Stomach (tissue), 9 donors: ENCODE results near the gene SHLD1. TPM values are rescaled to one million over a fixed set of nuclear protein-coding genes. Genes with fewer than 3 reads are reported as not detected.
A peak's percentile ranks its signal among the peaks of the same experiment; 100 is the strongest.

Source experiments
- DNase-seq, 2 donors: peaks; one replicate each; pipeline versions ENCODE4 v3.0.0 to v3.0.0-alpha.2; 2013 to 2019
- H3K27ac ChIP-seq, 5 donors: fragments of 200-600 bp in 4 of 5; sonication (generic) in 4 of 5; one replicate each; pipeline ENCODE4 v1.5.1; 2013 to 2019; ENCODE audit warnings: mild to moderate bottlenecking in 1 of 5, moderate library complexity in 1 of 5
- H3K27me3 ChIP-seq, 3 donors: fragments of 200-600 bp; sonication (generic); one replicate each; pipeline ENCODE4 v1.5.1; 2017 to 2019; ENCODE audit warnings: mixed run types in 1 of 3
- H3K36me3 ChIP-seq, 4 donors: fragments of 200-600 bp; sonication (generic); 1 replicate in 3 of 4; 2 replicates in 1 of 4; pipeline ENCODE4 v1.5.1; 2016 to 2019
- H3K4me1 ChIP-seq, 4 donors: fragments of 200-600 bp; sonication (generic); one replicate each; pipeline ENCODE4 v1.5.1; 2016 to 2019
- H3K4me3 ChIP-seq, 4 donors: fragments of 200-600 bp; sonication (generic) in 3 of 4; one replicate each; pipeline ENCODE4 v1.5.1; 2016 to 2019; ENCODE audit warnings: mild to moderate bottlenecking in 1 of 4
- H3K9me3 ChIP-seq, 4 donors: fragments of 200-600 bp; sonication (generic); one replicate each; pipeline ENCODE4 v1.5.1; 2016 to 2019
- EP300 ChIP-seq: sonication (generic); formaldehyde crosslinking; IDR thresholded peaks from one replicate; pipeline ENCODE4 v1.6.1; 2017; ENCODE audit warnings: antibody characterized with exemption
- POLR2A ChIP-seq, 4 donors: fragments of 450-650 bp; IDR thresholded peaks; one replicate each; pipeline ENCODE4 v1.6.1; 2016; ENCODE audit warnings: antibody characterized with exemption in 4 of 4, control low read depth in 2 of 4, mild to moderate bottlenecking in 1 of 4, moderate library complexity in 1 of 4
- POLR2AphosphoS5 ChIP-seq, 3 donors: sonication (generic); formaldehyde crosslinking; IDR thresholded peaks; one replicate each; pipeline ENCODE4 v1.6.1; 2016; ENCODE audit warnings: antibody characterized with exemption in 3 of 3
- WGBS, 5 donors: extraction: QIAGEN DNeasy Blood & Tissue Kit in 3 of 5; methylation state at CpG; one replicate each; pipeline versions ENCODE4 v1.1.5 to v1.1.7; 2013 to 2018; 5-methylcytosine and 5-hydroxymethylcytosine counted together
- intact Hi-C: fragments of 100-400 bp; cut with DNase I; formaldehyde crosslinking; loops from one replicate; pipeline ENCODE4 v1.15.1; 2023; ENCODE audit warnings: low total_unique reads
- polyA plus RNA-seq, 3 donors: library from polyadenylated mRNA; stranded (reverse); fragments of 200-250 nt; gene quantifications; one replicate each; pipeline ENCODE4 v1.2.3, GENCODE V29; 2013
- total RNA-seq, 5 donors: library from RNA; depleted of rRNA; stranded (reverse); fragments of >200 nt; gene quantifications; one replicate each; pipeline versions ENCODE4 v1.1.0 to v1.2.3, GENCODE V29; 2014 to 2016
- TF ChIP-seq, protein P1 (sequence below), 7 experiments: fragments of 450-650 bp in 4 of 7; fragments of 200-600 bp in 3 of 7; sonication (generic) in 3 of 7; IDR thresholded peaks; one replicate each; pipeline ENCODE4 v1.5.1; 2016 to 2019; ENCODE audit warnings: antibody characterized with exemption in 7 of 7, control low read depth in 2 of 7, mild to moderate bottlenecking in 1 of 7
- donor health status: healthy with polysubstance abuse.
- donor health status: Bipolar disorder and iron deficiency.
- donor health status: healthy.

The SHLD1 gene
- total and polyA plus RNA-seq, 8 donors = 1.3 to 10.5 (median 3.5) TPM; not detected in 1

DNA sequence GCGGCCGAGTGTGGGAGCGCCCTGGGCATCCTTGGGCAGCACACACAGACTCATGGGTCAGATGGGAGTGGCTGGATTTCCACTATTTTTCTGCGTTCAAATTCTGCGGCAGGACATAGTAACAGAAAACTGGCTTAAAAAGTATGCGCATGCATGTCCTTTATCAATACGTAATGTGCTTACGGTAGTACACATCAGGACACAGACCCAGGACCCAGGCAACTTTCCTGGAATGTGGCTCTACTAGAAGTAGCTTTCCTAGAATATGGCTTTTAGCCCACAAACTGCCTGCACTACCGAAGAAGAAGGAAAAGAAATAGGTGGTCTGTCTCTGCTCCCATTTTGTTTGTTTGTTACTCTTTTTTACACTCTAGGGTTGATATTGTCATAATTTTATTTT is 43.4 kb upstream of the SHLD1 start:
- no peak for TF ChIP-seq EP300
- TF ChIP-seq POLR2AphosphoS5 (IDR thresholded peaks at IDR 0.05) = no peak
- TF ChIP-seq, protein P1, sequence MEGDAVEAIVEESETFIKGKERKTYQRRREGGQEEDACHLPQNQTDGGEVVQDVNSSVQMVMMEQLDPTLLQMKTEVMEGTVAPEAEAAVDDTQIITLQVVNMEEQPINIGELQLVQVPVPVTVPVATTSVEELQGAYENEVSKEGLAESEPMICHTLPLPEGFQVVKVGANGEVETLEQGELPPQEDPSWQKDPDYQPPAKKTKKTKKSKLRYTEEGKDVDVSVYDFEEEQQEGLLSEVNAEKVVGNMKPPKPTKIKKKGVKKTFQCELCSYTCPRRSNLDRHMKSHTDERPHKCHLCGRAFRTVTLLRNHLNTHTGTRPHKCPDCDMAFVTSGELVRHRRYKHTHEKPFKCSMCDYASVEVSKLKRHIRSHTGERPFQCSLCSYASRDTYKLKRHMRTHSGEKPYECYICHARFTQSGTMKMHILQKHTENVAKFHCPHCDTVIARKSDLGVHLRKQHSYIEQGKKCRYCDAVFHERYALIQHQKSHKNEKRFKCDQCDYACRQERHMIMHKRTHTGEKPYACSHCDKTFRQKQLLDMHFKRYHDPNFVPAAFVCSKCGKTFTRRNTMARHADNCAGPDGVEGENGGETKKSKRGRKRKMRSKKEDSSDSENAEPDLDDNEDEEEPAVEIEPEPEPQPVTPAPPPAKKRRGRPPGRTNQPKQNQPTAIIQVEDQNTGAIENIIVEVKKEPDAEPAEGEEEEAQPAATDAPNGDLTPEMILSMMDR (IDR thresholded peaks at IDR 0.05) = no peak
- TF ChIP-seq POLR2A (IDR thresholded peaks at IDR 0.05) = no peak
- Histone ChIP-seq H3K27ac (no peak overlapping the region), H3K4me1 (peaks cover 0 to 9% (median 0%) of the 10 kb centered on the region in 4 donors), H3K27me3 (no peaks in the 10 kb centered on the region), H3K9me3 (no peaks in the 10 kb centered on the region), H3K36me3 (no peaks in the 10 kb centered on the region), H3K4me3 (no peak overlapping the region)
- WGBS, 5 donors = 87 to 91% (median 90%) methylated on average over 9 of the region's 9 CpGs
- no peak for DNase-seq
- intact Hi-C loops = no loop called here

DNA sequence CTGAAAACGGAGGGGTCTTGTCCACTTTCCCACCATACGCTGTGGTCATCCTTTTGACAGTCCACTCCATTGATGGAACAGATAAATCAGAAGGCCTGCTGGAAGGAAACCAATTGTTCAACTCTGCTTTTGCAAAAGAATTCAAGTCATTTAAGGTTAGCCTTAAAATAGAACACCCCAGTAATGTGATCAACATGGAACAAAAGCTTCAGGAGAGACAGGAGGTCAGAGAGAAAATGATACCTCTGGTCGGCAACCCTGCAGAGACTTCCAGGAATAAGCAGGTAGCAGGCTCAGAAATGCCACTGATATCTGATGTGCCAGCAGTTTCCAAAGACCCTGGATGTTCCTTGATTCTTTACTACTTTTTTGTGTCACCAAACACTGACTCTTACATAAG is 39.6 kb upstream of the SHLD1 start:
- Histone ChIP-seq H3K27ac (no peak overlapping the region), H3K4me3 (no peak overlapping the region), H3K4me1 (peaks cover 0 to 7% (median 0%) of the 10 kb centered on the region in 4 donors), H3K36me3 (no peaks in the 10 kb centered on the region), H3K9me3 (peaks cover 0 to 7% (median 3%) of the 10 kb centered on the region in 4 donors), H3K27me3 (no peaks in the 10 kb centered on the region)
- 58 to 73% (median 65%) methylated on average over 3 of the region's 3 CpGs for WGBS, 5 donors
- TF ChIP-seq, protein P1 (IDR thresholded peaks at IDR 0.05) = no peak
- TF ChIP-seq EP300 (no peak), POLR2AphosphoS5 (IDR thresholded peaks at IDR 0.05) (no peak), POLR2A (IDR thresholded peaks at IDR 0.05) (no peak)
- intact Hi-C loops = no loop called here
- DNase-seq = no peak

DNA sequence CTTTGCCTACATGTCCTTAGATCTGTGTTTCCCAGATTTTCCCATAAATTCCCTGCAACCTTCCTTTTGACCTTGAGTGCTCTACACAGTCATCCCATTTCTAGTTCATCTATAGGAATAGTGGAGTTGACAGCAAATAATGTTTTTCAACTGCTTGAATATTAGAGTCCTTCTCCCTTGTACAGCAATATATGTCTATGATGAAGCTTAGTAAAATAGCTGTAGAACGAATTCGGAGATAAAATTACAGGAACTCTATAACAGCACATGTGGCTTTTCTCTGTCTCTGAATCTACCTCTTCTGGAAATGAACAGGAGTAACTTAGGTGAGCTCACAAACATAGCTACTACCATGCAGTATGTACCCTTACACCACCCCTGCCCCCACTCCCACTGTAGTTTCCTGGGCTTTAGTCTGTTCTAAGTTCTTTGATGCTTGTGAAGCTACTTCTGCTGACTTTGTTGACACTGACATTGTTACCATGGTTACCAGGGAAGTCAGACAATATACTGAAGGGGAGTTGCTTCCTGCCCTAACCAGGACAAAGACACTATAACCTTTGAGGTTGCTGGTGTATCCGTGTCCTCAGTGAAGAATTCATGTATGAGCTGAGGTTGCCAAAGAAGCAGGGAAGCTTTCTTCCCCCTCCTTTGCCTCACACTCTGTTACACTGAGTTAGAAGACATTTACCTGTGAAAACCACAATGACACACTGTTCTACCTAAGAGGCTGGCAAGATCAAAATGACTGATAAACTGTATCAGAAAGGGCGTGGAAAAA is 35.8 kb upstream of the SHLD1 start:
- H3K27ac ChIP-seq = no peak overlapping the region
- TF ChIP-seq, protein P1 (IDR thresholded peaks at IDR 0.05) = no peak
- TF ChIP-seq POLR2A (IDR thresholded peaks at IDR 0.05) (no peak), POLR2AphosphoS5 (IDR thresholded peaks at IDR 0.05) (peak in 1 of 3 donors; percentile 4), EP300 (no peak)
- peak in 1 of 2 donors; percentile 86 for DNase-seq
- H3K27me3 ChIP-seq = no peaks in the 10 kb centered on the region
- no peaks in the 10 kb centered on the region for H3K36me3 ChIP-seq
- H3K9me3 ChIP-seq = peaks cover 0 to 11% (median 7%) of the 10 kb centered on the region in 4 donors
- H3K4me1 ChIP-seq = peaks cover 0 to 7% (median 0%) of the 10 kb centered on the region in 4 donors
- H3K4me3 ChIP-seq = no peak overlapping the region
- intact Hi-C loops = no loop called here
- WGBS, 5 donors = 42 to 53% (median 47%) methylated on average over 4 of the region's 4 CpGs

DNA sequence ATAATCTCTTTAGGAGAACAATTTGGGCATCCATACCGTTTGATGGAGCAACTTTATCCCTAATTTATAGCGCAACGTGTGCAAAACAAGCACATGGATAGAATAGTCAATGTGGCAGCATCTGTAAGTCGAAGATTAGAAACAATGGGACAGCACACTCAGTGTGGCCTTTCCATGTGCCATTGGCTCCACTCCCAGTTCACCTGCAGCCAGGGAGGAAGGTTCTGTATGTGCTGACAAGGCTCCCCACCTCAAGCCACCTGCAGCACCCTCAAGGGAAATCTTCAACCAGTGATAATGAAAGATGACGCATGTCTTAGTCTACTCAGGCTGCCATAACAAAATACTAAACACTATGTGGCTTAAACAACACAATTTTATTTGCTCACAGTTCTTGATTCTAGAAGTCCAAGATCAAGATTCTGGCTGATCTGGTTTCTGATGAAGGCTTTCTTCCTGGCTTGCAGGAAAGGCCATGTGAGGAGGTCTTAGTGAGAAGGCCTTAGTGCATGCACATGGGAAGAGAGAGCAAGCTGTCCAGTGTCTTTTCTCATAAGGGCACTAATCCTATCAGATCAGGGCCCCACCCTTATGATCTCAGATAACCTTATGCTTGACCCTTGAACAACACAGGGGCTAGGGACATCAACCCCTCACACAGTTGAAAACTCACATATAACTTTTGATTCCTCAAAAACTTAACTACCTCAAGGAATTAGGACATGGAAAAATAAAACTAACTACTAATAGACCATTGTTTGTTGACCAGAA is 34.9 kb upstream of the SHLD1 start:
- no peak for TF ChIP-seq EP300
- no peak for TF ChIP-seq POLR2A (IDR thresholded peaks at IDR 0.05)
- TF ChIP-seq, protein P1 (IDR thresholded peaks at IDR 0.05) = no peak
- TF ChIP-seq POLR2AphosphoS5 (IDR thresholded peaks at IDR 0.05) = no peak
- H3K27me3 ChIP-seq = no peaks in the 10 kb centered on the region
- intact Hi-C loops = no loop called here
- H3K9me3 ChIP-seq = peaks cover 0 to 11% (median 7%) of the 10 kb centered on the region in 4 donors
- no peaks in the 10 kb centered on the region for H3K36me3 ChIP-seq
- H3K4me3 ChIP-seq = no peak overlapping the region
- 76 to 87% (median 78%) methylated on average over 5 of the region's 5 CpGs for WGBS, 5 donors
- no peak overlapping the region for H3K27ac ChIP-seq
- no peak for DNase-seq
- peaks cover 0 to 7% (median 0%) of the 10 kb centered on the region in 4 donors for H3K4me1 ChIP-seq
